GM12801 (cell line): Measurements from ENCODE around the gene DDI2.

ENCODE experiments used
- TF ChIP-seq, protein P1 (sequence below): IDR thresholded peaks from one replicate; pipeline ENCODE4 v1.5.1; 2011; ENCODE audit warnings: control low read depth; ENCODE audit not compliant: insufficient read length; ENCODE audit errors: extremely low read depth

Gene DDI2

DNA sequence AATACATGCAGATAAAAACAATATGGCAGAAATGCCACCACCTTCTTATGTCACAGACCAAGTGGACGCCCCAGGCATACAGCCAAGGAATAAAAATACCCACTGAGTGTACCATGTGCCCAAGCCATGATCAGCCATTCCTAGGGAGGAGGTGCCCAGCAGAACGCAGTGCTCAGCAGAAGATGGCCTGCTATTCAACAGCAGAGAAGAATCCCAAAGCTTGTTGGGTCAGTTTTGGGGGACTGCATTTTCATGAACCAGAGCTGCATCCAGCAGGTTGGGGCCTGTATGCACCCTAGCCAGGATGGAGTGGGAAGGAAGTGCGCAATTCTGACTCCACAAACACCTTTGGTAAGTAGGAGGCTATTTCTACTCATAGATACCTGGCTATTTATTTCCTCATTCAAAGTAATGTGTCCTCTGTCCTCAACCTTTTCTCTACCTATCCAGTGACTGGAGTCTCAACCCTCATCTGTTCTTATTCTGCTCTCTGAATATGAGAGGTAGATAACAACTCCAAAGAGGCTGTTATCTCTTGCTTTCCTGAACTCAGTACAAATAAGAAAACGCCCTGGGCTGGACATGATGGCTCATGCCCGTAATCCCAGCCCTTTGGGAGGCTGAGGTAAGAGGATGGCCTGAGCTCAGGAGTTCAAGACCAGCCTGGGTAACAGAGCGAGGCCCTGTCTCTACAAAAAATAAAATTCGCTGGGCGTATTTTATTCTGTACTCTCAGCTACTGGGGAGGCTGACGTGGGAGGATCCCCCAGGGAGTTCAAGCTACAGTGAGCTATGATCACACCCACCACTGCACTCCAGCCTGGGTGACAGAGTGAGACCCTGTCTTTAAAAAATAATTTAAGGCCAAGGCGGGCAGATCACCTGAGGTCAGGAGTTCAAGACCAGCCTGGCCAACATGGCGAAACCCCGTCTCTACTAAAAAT is 64.4 kb downstream of the DDI2 start:
- TF ChIP-seq, protein P1, sequence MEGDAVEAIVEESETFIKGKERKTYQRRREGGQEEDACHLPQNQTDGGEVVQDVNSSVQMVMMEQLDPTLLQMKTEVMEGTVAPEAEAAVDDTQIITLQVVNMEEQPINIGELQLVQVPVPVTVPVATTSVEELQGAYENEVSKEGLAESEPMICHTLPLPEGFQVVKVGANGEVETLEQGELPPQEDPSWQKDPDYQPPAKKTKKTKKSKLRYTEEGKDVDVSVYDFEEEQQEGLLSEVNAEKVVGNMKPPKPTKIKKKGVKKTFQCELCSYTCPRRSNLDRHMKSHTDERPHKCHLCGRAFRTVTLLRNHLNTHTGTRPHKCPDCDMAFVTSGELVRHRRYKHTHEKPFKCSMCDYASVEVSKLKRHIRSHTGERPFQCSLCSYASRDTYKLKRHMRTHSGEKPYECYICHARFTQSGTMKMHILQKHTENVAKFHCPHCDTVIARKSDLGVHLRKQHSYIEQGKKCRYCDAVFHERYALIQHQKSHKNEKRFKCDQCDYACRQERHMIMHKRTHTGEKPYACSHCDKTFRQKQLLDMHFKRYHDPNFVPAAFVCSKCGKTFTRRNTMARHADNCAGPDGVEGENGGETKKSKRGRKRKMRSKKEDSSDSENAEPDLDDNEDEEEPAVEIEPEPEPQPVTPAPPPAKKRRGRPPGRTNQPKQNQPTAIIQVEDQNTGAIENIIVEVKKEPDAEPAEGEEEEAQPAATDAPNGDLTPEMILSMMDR: no peak

DNA sequence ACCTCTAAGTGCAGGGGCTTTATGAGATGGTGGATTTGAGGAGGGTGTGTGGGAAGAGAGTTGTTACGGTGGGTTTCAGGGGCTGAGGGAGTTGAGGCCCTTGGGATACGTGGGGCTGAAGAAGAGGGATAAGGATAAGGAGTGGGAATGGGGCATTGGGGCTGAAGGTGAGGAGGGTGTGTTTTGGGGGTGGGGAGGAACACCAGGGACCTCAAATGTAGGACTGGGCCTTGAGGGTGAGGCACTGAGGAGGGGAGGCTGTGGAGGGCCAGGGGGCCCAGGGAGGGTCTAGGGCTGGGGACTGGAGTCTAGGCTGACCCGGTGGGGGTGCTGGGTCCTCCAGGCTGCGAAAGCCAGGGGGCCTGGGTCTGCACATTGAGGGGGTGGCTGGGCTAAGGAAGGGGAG is 65.7 kb downstream of the DDI2 start:
- TF ChIP-seq, protein P1: no peak

DNA sequence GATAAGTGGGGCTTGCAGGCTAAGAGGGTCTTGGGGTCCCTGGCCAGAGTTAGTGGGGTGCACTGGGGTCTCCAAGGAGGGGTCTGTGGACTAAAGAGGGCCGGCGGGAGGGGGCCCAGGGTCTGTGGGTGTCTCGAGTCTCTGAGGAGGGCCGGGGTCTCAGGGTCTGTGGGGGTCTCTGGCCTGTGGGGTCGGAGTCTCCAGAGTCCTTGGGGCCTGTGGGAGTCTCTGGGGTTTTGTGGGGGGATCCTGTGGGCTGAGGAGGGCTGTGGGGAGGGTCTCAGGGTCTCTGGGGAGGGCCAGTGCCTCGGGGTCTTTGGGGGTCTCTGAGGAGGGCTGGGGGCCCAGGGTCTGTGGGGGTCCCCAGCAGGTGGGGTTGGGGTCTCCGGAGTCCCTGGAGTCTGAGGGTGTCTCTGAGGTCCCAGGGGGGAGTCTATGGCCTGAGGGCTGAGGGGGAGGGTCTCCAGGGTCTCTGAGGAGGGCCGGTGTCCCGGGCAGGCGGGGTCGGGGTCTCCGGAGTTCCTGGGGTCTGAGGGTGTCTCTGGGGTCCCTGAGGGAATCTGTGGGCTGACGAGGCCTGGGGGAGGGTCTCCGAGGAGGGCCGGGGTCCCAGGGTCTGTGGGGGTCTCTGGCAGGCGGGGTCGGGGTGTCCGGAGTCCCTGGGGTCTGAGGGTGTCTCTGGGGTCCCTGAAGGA is 66.2 kb downstream of the DDI2 start:
- TF ChIP-seq, protein P1: no peak

DNA sequence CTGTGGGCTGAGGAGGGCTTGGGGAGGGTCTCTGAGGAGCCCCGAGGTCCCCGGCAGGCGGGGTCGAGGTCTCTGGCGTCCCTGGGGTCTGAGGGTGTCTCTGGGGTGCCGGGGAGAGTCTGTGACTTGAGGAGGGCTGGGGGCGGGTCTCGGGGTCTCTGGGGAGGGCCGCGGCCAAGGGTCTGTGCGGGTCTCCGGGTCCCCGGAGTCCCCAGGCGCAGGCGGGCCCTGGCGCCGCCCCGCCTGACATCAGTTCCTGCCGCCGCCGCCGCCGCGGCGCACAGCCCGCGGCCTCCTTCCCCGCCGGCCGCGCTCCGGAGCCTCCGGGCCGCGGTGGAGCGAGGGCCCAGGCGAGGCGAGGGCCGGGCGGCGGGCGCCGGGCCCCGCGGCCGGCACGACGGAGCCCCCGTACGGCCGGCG is 66.8 kb downstream of the DDI2 start, which contains the start of gene PLEKHM2:
Gene PLEKHM2 (plus strand): TSS at position 279 of the 420 bp plus-strand sequence. CDS start 239 bp downstream, outside the sequence.
- TF ChIP-seq, protein P1: no peak

DNA sequence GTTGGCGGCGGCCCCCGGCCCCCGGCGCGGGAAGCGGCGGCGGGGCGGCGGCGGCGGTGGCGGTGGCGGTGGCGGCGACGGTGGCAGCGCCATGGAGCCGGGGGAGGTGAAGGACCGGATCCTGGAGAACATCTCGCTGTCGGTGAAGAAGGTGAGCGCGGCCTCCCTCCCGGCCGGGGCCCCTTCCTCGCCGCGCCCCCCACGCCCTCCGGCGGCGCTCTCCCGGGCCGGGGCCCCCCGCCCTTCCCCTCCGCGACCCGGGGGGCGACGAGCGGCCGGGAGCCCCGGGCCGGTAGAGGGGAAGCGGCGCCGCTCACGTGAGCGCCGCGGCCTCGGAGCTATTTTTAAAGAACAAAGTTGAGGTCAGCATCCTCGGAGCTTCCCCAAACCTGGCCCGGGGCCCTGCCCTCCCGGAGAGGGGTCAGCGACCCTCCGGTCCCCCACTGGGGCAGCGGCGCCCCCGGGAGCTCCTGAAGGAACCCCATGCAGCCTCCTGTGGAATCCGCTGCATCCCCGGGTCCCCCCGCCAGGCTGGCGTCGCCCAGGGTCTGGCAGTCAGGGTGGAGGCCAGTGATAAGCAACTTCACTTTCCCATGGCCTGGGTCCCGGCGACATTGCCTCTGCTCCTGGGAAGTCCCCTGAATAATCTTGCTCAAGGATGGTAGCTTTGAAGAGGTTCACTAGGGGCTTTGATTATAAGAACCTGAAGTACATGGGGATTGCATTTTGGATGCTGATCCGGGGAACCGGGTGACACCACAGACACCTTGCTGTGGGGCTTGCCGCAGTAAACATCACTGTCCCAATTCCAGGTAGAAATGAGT is 67.4 kb downstream of the DDI2 start:
- TF ChIP-seq, protein P1: no peak

DNA sequence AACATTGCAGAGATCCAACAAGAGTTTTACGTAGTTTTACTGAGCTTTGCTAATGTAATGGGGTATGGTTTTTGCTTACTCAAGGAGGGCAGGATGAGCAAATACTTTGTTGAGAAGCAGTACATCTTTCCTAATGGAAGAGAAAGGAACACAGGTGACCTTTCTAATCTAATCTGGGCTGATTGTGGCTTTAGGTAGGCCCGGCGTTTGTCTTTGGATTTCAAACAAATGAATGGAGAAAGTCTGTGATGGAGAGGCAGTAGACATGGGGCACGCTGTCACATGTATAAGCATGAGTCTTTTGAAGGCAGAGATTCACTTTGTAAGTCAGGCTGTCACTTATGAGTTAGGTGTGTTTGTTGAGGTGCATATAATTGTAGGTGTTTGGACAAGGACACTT is 68.6 kb downstream of the DDI2 start:
- TF ChIP-seq, protein P1: no peak
